GM12801 (cell line): ENCODE data around the gene KRT79.

Source experiments
- CTCF ChIP-seq: IDR thresholded peaks from one replicate; pipeline ENCODE4 v1.5.1; 2011; ENCODE audit warnings: control low read depth; ENCODE audit not compliant: insufficient read length; ENCODE audit errors: extremely low read depth

The KRT79 gene

GRCh38 chr12:52822771-52823510, 11.2 kb downstream of the KRT79 start:
- no peak for TF ChIP-seq CTCF

GRCh38 chr12:52821826-52822660, 12.1 kb downstream of the KRT79 start:
- TF ChIP-seq CTCF, result no peak

- TF ChIP-seq CTCF, result no peak
Observed at GRCh38 chr12:52821071-52821730, 12.9 kb downstream of the KRT79 start.

- TF ChIP-seq CTCF, result no peak
Observed at GRCh38 chr12:52820521-52820920, 13.6 kb downstream of the KRT79 start.

GRCh38 chr12:52819731-52820510, 14.2 kb downstream of the KRT79 start:
- no peak for TF ChIP-seq CTCF

- TF ChIP-seq CTCF, result no peak
Observed at GRCh38 chr12:52818887-52819420, 15.2 kb downstream of the KRT79 start.

- TF ChIP-seq CTCF, result no peak
Observed at GRCh38 chr12:52818388-52818787, 15.7 kb downstream of the KRT79 start.
